NCI-H146 treated with DMSO at 0.1 percent for 48 hours (cell line): Measurements from ENCODE around the gene LRRC51.
"Not testable (repeated sequence)": the region's sequence is repeated elsewhere in the genome, so short reads cannot be mapped to it uniquely, and the experiment has no call there.

Source experiments
- DNase-seq: peaks from one replicate; lab custom pipeline; 2025; ENCODE audit not compliant: unreplicated experiment; lab: John Stamatoyannopoulos, UW

The LRRC51 gene

GRCh38 chr11:72103754-72104167 is 23.1 kb downstream of the LRRC51 start:
- no peak for DNase-seq

- DNase-seq: no peak
Observed at GRCh38 chr11:72105888-72106287, 25.2 kb downstream of the LRRC51 start, which contains the start of gene TOMT. Gene TOMT, plus strand, starts transcription at chr11:72105924. Its CDS starts 28 bp downstream, at chr11:72105952.

GRCh38 chr11:72111300-72112142 is 30.9 kb downstream of the LRRC51 start:
- no peak for DNase-seq

GRCh38 chr11:72112143-72112977 is 31.7 kb downstream of the LRRC51 start, which contains the start of gene ANAPC15:
Gene ANAPC15, minus strand, starts transcription at chr11:72112695. Its CDS starts 1,419 bp downstream, at chr11:72111276.
- peak; percentile 99 for DNase-seq

DNA sequence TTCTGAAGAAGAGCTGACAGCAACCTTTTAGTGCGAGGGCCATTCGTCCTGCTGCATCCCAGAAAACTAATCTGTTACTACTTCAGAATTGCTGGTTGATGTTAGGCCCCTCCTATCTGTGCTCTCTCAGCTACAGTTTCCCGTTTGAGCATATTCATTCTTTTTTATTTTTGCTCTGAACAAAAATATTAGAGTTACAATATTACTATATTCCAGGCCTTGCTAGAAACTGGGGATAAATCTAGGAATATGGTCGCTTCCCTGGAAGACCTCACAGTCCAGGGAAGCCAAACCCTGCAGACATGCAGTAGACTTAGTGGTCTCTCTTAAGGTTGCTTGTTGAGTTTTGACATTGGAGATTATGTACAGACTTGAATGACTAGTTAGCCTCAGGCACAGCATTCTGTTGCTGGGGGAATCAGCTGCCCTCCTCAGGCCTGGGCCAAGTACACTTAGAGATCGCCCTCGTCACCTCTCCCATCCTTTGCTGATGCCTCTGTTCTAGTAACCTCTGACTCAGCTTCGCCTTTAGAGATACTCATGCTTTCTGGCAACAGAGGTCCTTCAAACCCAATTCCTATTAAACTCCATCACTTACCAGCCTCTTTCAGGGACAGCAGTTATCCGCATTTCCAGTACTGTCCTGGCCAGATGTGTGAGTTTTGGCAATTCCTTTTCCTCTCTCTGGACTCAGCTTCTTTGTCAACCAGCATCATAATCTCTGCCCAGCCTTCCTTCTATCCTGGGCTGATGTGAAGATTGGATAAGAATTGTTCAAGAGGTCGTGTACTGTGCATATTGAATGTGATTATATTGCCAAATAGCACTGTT is 32.5 kb downstream of the LRRC51 start:
- no peak for DNase-seq

GRCh38 chr11:72114570-72114969 is 33.9 kb downstream of the LRRC51 start:
- no peak for DNase-seq

GRCh38 chr11:72116019-72116755 is 35.5 kb downstream of the LRRC51 start:
- no peak for DNase-seq

DNA sequence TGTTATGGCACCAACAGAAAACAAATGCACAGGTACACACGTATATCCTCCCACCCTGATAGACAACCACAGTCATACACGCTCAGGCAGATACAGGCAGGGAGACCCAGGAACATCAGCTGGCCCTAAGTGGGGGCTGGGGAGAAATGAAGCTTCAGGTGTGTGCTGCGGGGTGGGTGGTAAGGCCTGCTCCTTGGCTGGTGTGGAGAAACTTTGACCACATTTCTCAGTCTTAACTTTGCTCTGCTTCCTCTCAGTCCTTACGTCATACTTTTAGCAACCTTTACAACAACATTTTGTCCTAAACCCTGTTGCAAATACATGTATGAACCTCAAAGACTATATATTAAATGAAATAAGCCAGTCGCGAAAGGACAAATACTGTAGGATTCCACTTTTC is 38.5 kb downstream of the LRRC51 start:
- DNase-seq: no peak

DNA sequence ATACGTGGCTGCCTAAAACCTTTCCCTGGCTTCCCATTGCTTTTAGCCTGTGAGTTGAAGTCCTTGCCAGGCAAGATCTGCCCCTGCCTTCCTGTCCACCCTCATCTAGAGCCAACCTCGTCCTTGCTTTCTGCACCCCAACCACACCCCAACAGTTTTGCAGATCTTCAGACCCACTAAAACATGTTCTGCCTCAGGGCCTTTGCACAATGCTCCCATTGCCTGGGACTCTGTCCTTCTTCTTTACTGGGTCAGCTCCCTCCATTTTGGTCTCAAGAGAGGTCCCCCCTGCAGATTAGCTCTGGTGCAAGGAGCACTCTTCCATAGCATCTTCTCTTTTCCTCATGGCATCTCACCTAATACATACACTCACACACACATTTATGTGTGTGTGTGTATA is 40.3 kb downstream of the LRRC51 start:
- no peak for DNase-seq

DNA sequence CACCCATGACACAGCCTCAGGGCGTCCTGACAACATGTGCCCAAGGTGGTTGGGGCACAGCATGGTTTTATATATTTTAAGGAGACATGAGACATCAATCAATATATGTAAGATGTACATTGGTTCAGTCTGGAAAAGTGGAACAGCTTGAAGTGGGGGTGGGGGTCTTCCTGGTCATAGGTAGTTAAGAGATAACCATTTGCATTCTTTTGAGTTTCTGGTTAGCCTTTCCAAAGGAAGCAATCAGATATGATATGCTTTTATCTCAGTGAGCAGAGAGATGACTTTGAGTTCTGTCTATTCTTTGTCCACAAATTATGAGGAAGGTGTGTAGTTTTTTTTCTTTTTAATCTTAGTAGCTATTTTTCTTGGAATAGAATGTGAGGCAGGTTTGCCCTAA is 42.0 kb downstream of the LRRC51 start:
- DNase-seq: no peak

- no peak for DNase-seq
Observed at GRCh38 chr11:72123117-72123653, 42.5 kb downstream of the LRRC51 start.

- no peak for DNase-seq
Observed at GRCh38 chr11:72124046-72124445, 43.4 kb downstream of the LRRC51 start.

DNA sequence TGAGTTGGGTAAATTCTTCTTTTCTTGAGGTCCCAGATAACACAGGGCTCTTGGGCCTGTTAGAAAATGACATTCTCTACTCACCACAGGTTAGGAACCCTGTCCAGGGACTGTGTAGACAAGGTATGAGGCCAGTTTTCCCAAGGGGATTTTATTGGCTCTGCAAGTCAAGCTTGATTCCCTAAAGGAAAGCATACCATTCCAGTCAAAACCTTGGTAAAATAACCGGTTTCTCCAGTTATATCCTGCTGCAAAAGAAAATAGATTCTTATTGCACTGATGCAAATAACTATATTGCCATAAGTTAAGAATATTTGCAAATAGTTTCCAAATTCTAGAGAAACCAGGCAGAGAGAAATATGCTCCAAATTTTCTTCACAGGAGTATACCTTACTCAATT is 45.3 kb downstream of the LRRC51 start:
- no peak for DNase-seq

DNA sequence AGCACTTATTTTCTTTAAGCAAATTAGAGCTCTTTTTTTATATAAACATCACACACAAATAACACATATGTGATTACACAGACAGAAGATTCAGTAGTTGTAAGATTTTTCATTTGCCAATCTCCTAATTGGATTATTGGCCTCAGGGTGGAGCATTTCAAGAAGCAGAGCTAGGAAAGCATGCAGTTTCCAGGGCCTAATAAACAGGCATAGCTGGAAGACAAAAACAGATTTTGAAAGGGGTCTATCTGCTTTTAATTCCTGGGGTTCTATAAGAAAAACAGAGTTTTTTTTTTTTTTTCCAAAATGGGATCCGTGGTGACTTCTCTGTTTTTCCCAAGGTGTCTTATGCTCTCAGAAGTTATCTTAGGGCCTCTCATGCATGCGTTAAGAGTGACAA is 47.3 kb downstream of the LRRC51 start:
- DNase-seq: no peak

- no peak for DNase-seq
Observed at GRCh38 chr11:72129381-72129780, 48.7 kb downstream of the LRRC51 start.

- no peak for DNase-seq
Observed at GRCh38 chr11:72132646-72133045, 52.0 kb downstream of the LRRC51 start.

DNA sequence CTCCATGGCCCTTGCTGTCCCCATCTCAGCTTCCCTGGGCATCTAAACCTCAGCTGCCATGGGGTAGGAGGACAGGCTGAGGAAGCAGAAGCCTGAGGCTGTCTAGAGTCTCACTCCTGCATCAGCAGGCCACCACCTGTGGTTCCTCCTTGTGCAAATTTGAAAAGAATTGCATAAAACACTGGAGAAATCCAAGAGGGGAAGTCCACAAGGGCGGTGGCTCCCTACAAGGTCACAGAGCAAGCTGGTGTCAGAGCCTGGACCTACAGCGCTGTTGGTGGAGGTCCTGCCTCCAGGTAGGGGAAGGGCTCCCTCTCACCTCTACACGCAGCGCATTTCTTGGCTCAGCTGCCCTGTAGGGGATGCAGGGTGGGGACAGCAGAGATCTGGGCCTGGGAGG is 54.8 kb downstream of the LRRC51 start, which contains the start of gene FOLR3:
FOLR3 (plus strand) TSS at position 253 of the 400 bp plus-strand sequence. CDS start 228 bp downstream, outside the sequence.
- DNase-seq: not testable (repeated sequence)

DNA sequence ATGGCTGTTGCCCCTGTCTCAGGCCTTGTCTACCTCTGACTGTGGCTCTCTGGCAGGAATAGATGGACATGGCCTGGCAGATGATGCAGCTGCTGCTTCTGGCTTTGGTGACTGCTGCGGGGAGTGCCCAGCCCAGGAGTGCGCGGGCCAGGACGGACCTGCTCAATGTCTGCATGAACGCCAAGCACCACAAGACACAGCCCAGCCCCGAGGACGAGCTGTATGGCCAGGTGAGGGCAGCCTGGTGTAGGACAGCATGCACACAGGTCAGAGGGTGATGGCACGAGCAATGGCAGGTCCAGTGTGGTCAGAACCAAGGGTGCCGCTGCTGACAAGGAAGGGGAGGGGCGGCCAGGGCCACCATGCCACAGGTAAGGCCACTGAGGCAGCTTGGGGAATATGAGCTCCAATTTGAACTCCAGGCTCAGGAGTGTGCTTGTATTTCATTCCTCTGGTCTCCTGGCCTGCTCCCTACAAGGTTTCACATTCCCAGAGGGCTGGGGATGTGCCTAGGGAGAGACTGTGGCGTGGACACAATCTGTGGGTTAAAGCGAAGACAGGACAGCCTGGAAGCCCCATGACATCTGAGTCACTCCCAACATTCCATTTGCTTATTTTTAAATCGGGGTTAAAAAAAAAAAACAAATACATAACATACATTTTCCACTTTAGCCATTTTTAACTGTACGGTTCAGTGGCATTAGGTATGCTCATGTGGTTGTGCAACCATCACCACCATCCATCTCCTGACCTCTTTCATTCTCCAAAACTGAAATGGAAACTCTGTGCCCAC is 55.4 kb downstream of the LRRC51 start:
- no peak for DNase-seq

- no peak for DNase-seq
Observed at GRCh38 chr11:72136684-72137262, 56.1 kb downstream of the LRRC51 start.
